ENCODE measurements around the gene PPP5C.

Gene PPP5C

GRCh38 chr19:46407856-46408663 lies 61.2 kb downstream of the PPP5C start:
- Histone ChIP-seq H3K4me2 (no peak overlapping the region), H3K9ac (no peak overlapping the region), H3K4me3 (IDR thresholded peaks at IDR 0.05; ENCODE audit: insufficient read depth, low read depth, low read length) (no peak overlapping the region), H3K27ac (no peak overlapping the region), H3K36me3 (ENCODE audit: insufficient read depth) (no peaks in the 10 kb centered on the region), H3K27me3 (ENCODE audit: insufficient read depth, low read depth) (peaks cover 69% of the 10 kb centered on the region), H4K20me1 (ENCODE audit: insufficient read depth) (no peaks in the 10 kb centered on the region), H2AFZ (ENCODE audit: low read depth) (no peak overlapping the region), H3K79me2 (ENCODE audit: insufficient read depth, low read depth) (no peaks in the 10 kb centered on the region), H3K4me1 (ENCODE audit: low read depth, poor library complexity, severe bottlenecking) (no peaks in the 10 kb centered on the region)
- TF ChIP-seq CTCF (conservative IDR thresholded peaks at IDR 0.05; ENCODE audit: low read depth, low read length), result no peak

GRCh38 chr19:46408664-46409039 lies 61.8 kb downstream of the PPP5C start:
- no peak for TF ChIP-seq CTCF (conservative IDR thresholded peaks at IDR 0.05; ENCODE audit: low read depth, low read length)
- H3K36me3 ChIP-seq (ENCODE audit: insufficient read depth), result no peaks in the 10 kb centered on the region
- H3K79me2 ChIP-seq (ENCODE audit: insufficient read depth, low read depth), result no peaks in the 10 kb centered on the region
- H3K27me3 ChIP-seq (ENCODE audit: insufficient read depth, low read depth), result peaks cover 66% of the 10 kb centered on the region
- H4K20me1 ChIP-seq (ENCODE audit: insufficient read depth), result no peaks in the 10 kb centered on the region
- no peak overlapping the region for H3K4me3 ChIP-seq (IDR thresholded peaks at IDR 0.05; ENCODE audit: insufficient read depth, low read depth, low read length)
- no peak overlapping the region for H2AFZ ChIP-seq (ENCODE audit: low read depth)
- no peak overlapping the region for H3K4me2 ChIP-seq
- H3K27ac ChIP-seq, result no peak overlapping the region
- H3K9ac ChIP-seq, result no peak overlapping the region
- no peaks in the 10 kb centered on the region for H3K4me1 ChIP-seq (ENCODE audit: low read depth, poor library complexity, severe bottlenecking)

GRCh38 chr19:46409191-46409590 lies 62.3 kb downstream of the PPP5C start:
- no peaks in the 10 kb centered on the region for H3K79me2 ChIP-seq (ENCODE audit: insufficient read depth, low read depth)
- H3K4me1 ChIP-seq (ENCODE audit: low read depth, poor library complexity, severe bottlenecking), result no peaks in the 10 kb centered on the region
- no peaks in the 10 kb centered on the region for H4K20me1 ChIP-seq (ENCODE audit: insufficient read depth)
- no peak overlapping the region for H3K4me2 ChIP-seq
- no peak overlapping the region for H2AFZ ChIP-seq (ENCODE audit: low read depth)
- H3K27ac ChIP-seq, result no peak overlapping the region
- no peak overlapping the region for H3K9ac ChIP-seq
- peaks cover 61% of the 10 kb centered on the region for H3K27me3 ChIP-seq (ENCODE audit: insufficient read depth, low read depth)
- H3K36me3 ChIP-seq (ENCODE audit: insufficient read depth), result no peaks in the 10 kb centered on the region
- no peak for TF ChIP-seq CTCF (conservative IDR thresholded peaks at IDR 0.05; ENCODE audit: low read depth, low read length)
- no peak overlapping the region for H3K4me3 ChIP-seq (IDR thresholded peaks at IDR 0.05; ENCODE audit: insufficient read depth, low read depth, low read length)

- no peak overlapping the region for H2AFZ ChIP-seq (ENCODE audit: low read depth)
- H3K27ac ChIP-seq, result no peak overlapping the region
- no peaks in the 10 kb centered on the region for H3K79me2 ChIP-seq (ENCODE audit: insufficient read depth, low read depth)
- no peaks in the 10 kb centered on the region for H4K20me1 ChIP-seq (ENCODE audit: insufficient read depth)
- H3K4me2 ChIP-seq, result no peak overlapping the region
- no peak overlapping the region for H3K4me3 ChIP-seq (IDR thresholded peaks at IDR 0.05; ENCODE audit: insufficient read depth, low read depth, low read length)
- no peak for TF ChIP-seq CTCF (conservative IDR thresholded peaks at IDR 0.05; ENCODE audit: low read depth, low read length)
- peaks cover 56% of the 10 kb centered on the region for H3K27me3 ChIP-seq (ENCODE audit: insufficient read depth, low read depth)
- H3K36me3 ChIP-seq (ENCODE audit: insufficient read depth), result no peaks in the 10 kb centered on the region
- H3K9ac ChIP-seq, result no peak overlapping the region
- H3K4me1 ChIP-seq (ENCODE audit: low read depth, poor library complexity, severe bottlenecking), result no peaks in the 10 kb centered on the region
Measured at GRCh38 chr19:46410205-46411087, 63.6 kb downstream of the PPP5C start.
